ENCODE measurements around the gene ZNF487.

- TF ChIP-seq POLR2AphosphoS5 (IDR thresholded peaks at IDR 0.05; ENCODE audit: low read depth, low read length), result no peak
- no peak for TF ChIP-seq ZFP36 (IDR thresholded peaks at IDR 0.05; ENCODE audit: borderline replicate concordance, low read depth, low read length, partially characterized antibody)
- no peak for TF ChIP-seq NR2F6 (IDR thresholded peaks at IDR 0.05)
- TF ChIP-seq NR2F6 (CRISPR knock-in tag; IDR thresholded peaks at IDR 0.05), result no peak
- no peak for TF ChIP-seq ZNF274 (CRISPR knock-in tag; IDR thresholded peaks at IDR 0.05)
- no peak for TF ChIP-seq SMC3 (IDR thresholded peaks at IDR 0.05; ENCODE audit: low read length)
- TF ChIP-seq MYNN (CRISPR knock-in tag; IDR thresholded peaks at IDR 0.05; ENCODE audit: low read depth), result no peak
- TF ChIP-seq ELF3 (CRISPR knock-in tag; IDR thresholded peaks at IDR 0.05), result no peak
- no peak for TF ChIP-seq ZBTB33 (CRISPR knock-in tag; IDR thresholded peaks at IDR 0.05)
- TF ChIP-seq WIZ (CRISPR knock-in tag; IDR thresholded peaks at IDR 0.05), result no peak
- no peak for TF ChIP-seq ZFP62 (CRISPR knock-in tag; IDR thresholded peaks at IDR 0.05)
- no peak for TF ChIP-seq EZH2 (conservative IDR thresholded peaks at IDR 0.05; ENCODE audit: low read depth, low read length)
Observed at GRCh38 chr10:43471146-43471545, 34.2 kb downstream of the ZNF487 start.

Data from HepG2 (cell line).